IMR-90 (cell line): ENCODE results near the gene BRI3BP. TPM values are rescaled to one million over a fixed set of nuclear protein-coding genes. Genes with fewer than 3 reads are reported as not detected.
A peak's percentile ranks its signal among the peaks of the same experiment; 100 is the strongest.

ENCODE experiments used
- ATAC-seq: fragments of 200-7000 bp; cut with Tn5 transposase; 2 replicates; pipeline ENCODE4 v1.9.1; 2020; ENCODE audit warnings: low read depth, mild to moderate bottlenecking, moderate library complexity
- BruUV-seq: library from RNA; stranded (reverse); fragments of 400-500 nt; replicated peaks from 2 replicates; lab custom pipeline; 2021; lab: Mats Ljungman, UMichigan
- CTCF ChIA-PET: fragments of 300-600 bp; formaldehyde crosslinking; extraction: SDS; loops from one replicate; lab custom pipeline; 2021; ENCODE audit warnings: antibody characterized with exemption; lab: Yijun Ruan, JAX
- POLR2A ChIA-PET: fragments of 300-600 bp; sonication (Branson Sonifier 250); formaldehyde crosslinking; loops from one replicate; lab custom pipeline; 2022; ENCODE audit warnings: antibody characterized with exemption; ENCODE audit not compliant: unreplicated experiment; lab: Charles Lee
- DNase-seq: peaks from one replicate; pipeline ENCODE4 v3.0.0; 2013
- H2AFZ ChIP-seq: replicated peaks from 2 replicates; pipeline ENCODE3; 2013; ENCODE audit warnings: low read length, mild to moderate bottlenecking; ENCODE audit not compliant: poor library complexity
- H2AK5ac ChIP-seq: 2 replicates; pipeline ENCODE4 v1.6.1; 2013; ENCODE audit warnings: low read depth, low read length, inconsistent platforms
- H2AK9ac ChIP-seq: replicated peaks from 2 replicates; pipeline ENCODE3; 2013; ENCODE audit warnings: mild to moderate bottlenecking, low read depth, low read length, moderate library complexity; ENCODE audit not compliant: poor library complexity
- H2BK120ac ChIP-seq: 2 replicates; pipeline ENCODE4 v1.6.1; 2013; ENCODE audit warnings: low read depth, low read length, inconsistent platforms
- H2BK15ac ChIP-seq: 3 replicates; pipeline ENCODE4 v1.6.1; 2013; ENCODE audit warnings: low read depth, low read length, inconsistent platforms
- H2BK20ac ChIP-seq: 2 replicates; pipeline ENCODE4 v1.6.1; 2013; ENCODE audit warnings: low read depth, mild to moderate bottlenecking, inconsistent platforms, low read length, moderate library complexity
- H2BK5ac ChIP-seq: 2 replicates; pipeline ENCODE4 v1.6.1; 2013; ENCODE audit warnings: mild to moderate bottlenecking, low read depth, low read length, inconsistent platforms; ENCODE audit not compliant: poor library complexity, severe bottlenecking
- H3K14ac ChIP-seq: replicated peaks from 2 replicates; pipeline ENCODE4 v1.6.1; 2013; ENCODE audit warnings: low read depth, low read length, inconsistent platforms
- H3K18ac ChIP-seq: 2 replicates; pipeline ENCODE4 v1.6.1; 2013; ENCODE audit warnings: low read depth, low read length, control low read depth
- H3K23ac ChIP-seq: 2 replicates; pipeline ENCODE4 v1.6.1; 2013; ENCODE audit warnings: low read depth, low read length, inconsistent platforms
- H3K27ac ChIP-seq: 2 replicates; pipeline ENCODE4 v1.5.1; 2013; ENCODE audit warnings: mild to moderate bottlenecking, control low read depth, low read length; ENCODE audit not compliant: insufficient read depth
- H3K27me3 ChIP-seq: 2 replicates; pipeline ENCODE4 v1.6.1; 2013; ENCODE audit warnings: low read length; ENCODE audit not compliant: control insufficient read depth, insufficient read depth
- H3K36me3 ChIP-seq: 2 replicates; pipeline ENCODE4 v1.6.1; 2013; ENCODE audit warnings: low read length, mixed read lengths; ENCODE audit not compliant: control insufficient read depth, insufficient read depth
- H3K4ac ChIP-seq: 2 replicates; pipeline ENCODE4 v1.6.1; 2013; ENCODE audit warnings: low read depth, low read length, inconsistent platforms
- H3K4me1 ChIP-seq: 2 replicates; pipeline ENCODE4 v1.6.1; 2013; ENCODE audit warnings: low read length, mixed read lengths; ENCODE audit not compliant: control insufficient read depth, insufficient read depth
- H3K4me2 ChIP-seq: 2 replicates; pipeline ENCODE4 v1.6.1; 2013; ENCODE audit warnings: low read depth, mild to moderate bottlenecking, control low read depth, low read length, moderate library complexity
- H3K4me3 ChIP-seq: 2 replicates; pipeline ENCODE4 v1.5.1; 2013; ENCODE audit warnings: low read depth, mild to moderate bottlenecking, control low read depth, low read length, moderate library complexity; ENCODE audit not compliant: insufficient read depth
- H3K56ac ChIP-seq: 2 replicates; pipeline ENCODE4 v1.6.1; 2013; ENCODE audit warnings: low read length, inconsistent platforms; ENCODE audit not compliant: insufficient read depth; ENCODE audit errors: extremely low read depth
- H3K79me1 ChIP-seq, 2 experiments: 2 replicates each; pipeline ENCODE4 v1.6.1; 2013; ENCODE audit warnings: low read length in 2 of 2, inconsistent platforms in 1 of 2, low read depth in 1 of 2
- H3K9ac ChIP-seq: 2 replicates; pipeline ENCODE4 v1.6.1; 2013; ENCODE audit warnings: low read depth, low read length, control low read depth
- H3K9me1 ChIP-seq: 2 replicates; pipeline ENCODE4 v1.6.1; 2013; ENCODE audit warnings: low read length, inconsistent platforms; ENCODE audit not compliant: insufficient read depth
- H3K9me3 ChIP-seq: 2 replicates; pipeline ENCODE4 v1.6.1; 2013; ENCODE audit warnings: low read length; ENCODE audit not compliant: control insufficient read depth, insufficient read depth
- H4K20me1 ChIP-seq: 2 replicates; pipeline ENCODE4 v1.6.1; 2013; ENCODE audit warnings: low read length, inconsistent platforms; ENCODE audit not compliant: insufficient read depth
- H4K5ac ChIP-seq: 2 replicates; pipeline ENCODE4 v1.6.1; 2013; ENCODE audit warnings: mild to moderate bottlenecking, low read depth, low read length, control low read depth
- H4K8ac ChIP-seq, 2 experiments: 2 replicates each; pipeline ENCODE4 v1.6.1; 2013; ENCODE audit warnings: low read depth in 2 of 2, low read length in 2 of 2, control low read depth in 1 of 2, inconsistent platforms in 1 of 2
- H4K91ac ChIP-seq: 2 replicates; pipeline ENCODE4 v1.6.1; 2013; ENCODE audit warnings: low read depth, low read length, inconsistent platforms; ENCODE audit not compliant: insufficient read depth
- FOS ChIP-seq: fragments of 150-350 bp; IDR thresholded peaks from 2 replicates; pipeline ENCODE4 v1.6.1; 2016; ENCODE audit warnings: low read depth, low read length
- NFE2L2 ChIP-seq: fragments of 150-350 bp; IDR thresholded peaks from 2 replicates; pipeline ENCODE4 v1.6.1; 2016; ENCODE audit warnings: low read depth, mild to moderate bottlenecking, low read length
- WGBS, 2 experiments: methylation state at CpG; one replicate each; pipeline versions ENCODE4 v1.1.5 to v1.1.7; 2013; ENCODE audit warnings: missing lambda C conversion rate in 2 of 2; ENCODE audit not compliant: insufficient read length in 1 of 2; ENCODE audit errors: extremely low coverage in 2 of 2; 5-methylcytosine and 5-hydroxymethylcytosine counted together
- dilution Hi-C: fragments of 300-500 bp; cut with HindIII; formaldehyde crosslinking; loops from one replicate; pipeline ENCODE4 v1.14.3; 2018; ENCODE audit warnings: low sequenced_read_pairs; ENCODE audit not compliant: unreplicated experiment
- in situ Hi-C: fragments of 300-500 bp; cut with MboI; formaldehyde crosslinking; loops from 3 replicates; pipeline ENCODE4 v1.14.3; 2019; ENCODE audit warnings: low sequenced_read_pairs, inconsistent platforms, mixed read lengths
- intact Hi-C: fragments of 100-400 bp; cut with micrococcal nuclease; formaldehyde crosslinking; loops from 2 replicates; pipeline ENCODE4 v1.10.0; 2022
- polyA plus RNA-seq, 3 experiments: library from polyadenylated mRNA; depleted of rRNA; stranded (reverse); fragments of >200 nt; gene quantifications; 2 replicates each; pipeline ENCODE4 v1.2.3, GENCODE V29; 2012; ENCODE audit warnings: low replicate concordance in 1 of 3
- total RNA-seq: library from RNA; depleted of rRNA; stranded (reverse); fragments of >200 nt; gene quantifications from 2 replicates; pipeline ENCODE4 v1.2.3, GENCODE V29; 2012

The BRI3BP gene
- total and polyA plus RNA-seq, 2 of the 4 experiments (the other 2 are of a cell fraction) = 2.5 to 2.8 TPM

DNA sequence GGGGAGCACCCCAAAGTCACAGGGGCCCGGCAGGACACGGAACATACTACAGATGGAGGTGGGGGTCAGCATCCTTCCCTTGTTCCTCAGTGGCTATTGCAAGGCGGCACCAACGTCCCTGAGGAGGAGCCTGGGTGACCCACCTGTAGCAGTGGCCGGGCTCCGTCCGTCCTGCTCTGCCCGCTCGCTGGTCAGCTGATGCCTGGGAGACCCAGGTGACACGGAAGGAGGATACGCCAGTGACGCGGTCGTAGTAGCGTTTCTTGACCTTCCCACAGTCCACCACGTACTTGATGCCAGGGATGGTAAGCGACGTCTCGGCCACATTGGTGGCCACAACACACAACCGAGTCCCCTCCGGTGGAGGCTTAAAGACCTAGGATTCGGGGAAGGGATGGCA is 29.2 kb upstream of the BRI3BP start:
- H3K18ac ChIP-seq = no peak overlapping the region
- H3K27me3 ChIP-seq = no peaks in the 10 kb centered on the region
- no peak overlapping the region for H2BK5ac ChIP-seq
- WGBS, 2 experiments = 94% methylated on average over 19 of the region's 22 CpGs; no CpG with 5 or more reads in 1 of the 2 experiments
- no peaks in the 10 kb centered on the region for H3K4me1 ChIP-seq
- H3K79me1 ChIP-seq = no peaks in the 10 kb centered on the region
- H2AFZ ChIP-seq = no peak overlapping the region
- peaks cover 60% of the 10 kb centered on the region for H3K36me3 ChIP-seq
- intact Hi-C loops (no loop called here), dilution Hi-C loops (no loop called here), in situ Hi-C loops (no loop called here)
- H3K56ac ChIP-seq = no peak overlapping the region
- H2AK5ac ChIP-seq = no peak overlapping the region
- no peak overlapping the region for H3K4me3 ChIP-seq
- no peak overlapping the region for H4K5ac ChIP-seq
- BruUV-seq = no TSS peak
- ATAC-seq = no peak
- no peaks in the 10 kb centered on the region for H4K20me1 ChIP-seq
- no peak overlapping the region for H2BK20ac ChIP-seq
- H2BK120ac ChIP-seq = no peak overlapping the region
- no peak overlapping the region for H3K14ac ChIP-seq
- TF ChIP-seq FOS (no peak), NFE2L2 (no peak)
- H2BK15ac ChIP-seq = no peak overlapping the region
- no peak overlapping the region for H4K8ac ChIP-seq
- no peak overlapping the region for H3K4ac ChIP-seq
- POLR2A ChIA-PET = no interaction called here
- H3K4me2 ChIP-seq = no peak overlapping the region
- H3K9ac ChIP-seq = no peak overlapping the region
- CTCF ChIA-PET = interaction anchor here (0.7 kb wide), 1 partner anchor 747 kb away, joined by 6 read pairs; no protein-coding TSS in a partner anchor
- peak overlapping the region; percentile 28 for H2AK9ac ChIP-seq
- no peak overlapping the region for H3K23ac ChIP-seq
- H3K27ac ChIP-seq = no peak overlapping the region
- DNase-seq = no peak
- no peak overlapping the region for H4K91ac ChIP-seq
- no peaks in the 10 kb centered on the region for H3K9me3 ChIP-seq
- no peaks in the 10 kb centered on the region for H3K9me1 ChIP-seq
